Medulla oblongata (tissue), 1 donor: ENCODE data around the gene NFIB.

Source experiments
- DNase-seq: peaks from one replicate; pipeline ENCODE4 v3.0.0-alpha.2; 2015; ENCODE audit errors: extremely low spot score

Gene NFIB

GRCh38 chr9:14320271-14321181 is 6.6 kb upstream of the NFIB start:
- peak; percentile 82 for DNase-seq

- DNase-seq: no peak
Observed at GRCh38 chr9:14318934-14319580, 5.1 kb upstream of the NFIB start.

- DNase-seq: no peak
Observed at GRCh38 chr9:14318361-14318760, 4.4 kb upstream of the NFIB start.

- no peak for DNase-seq
Observed at GRCh38 chr9:14317667-14318320, 3.9 kb upstream of the NFIB start.

- DNase-seq: peak; percentile 73
Observed at GRCh38 chr9:14316602-14317300, 2.8 kb upstream of the NFIB start.

GRCh38 chr9:14315875-14316601 is 2.1 kb upstream of the NFIB start:
- DNase-seq: peak; percentile 63

GRCh38 chr9:14314929-14315874 is 1.3 kb upstream of the NFIB start:
- peak; percentile 89 for DNase-seq

GRCh38 chr9:14314424-14314928 is 535 bp upstream of the NFIB start:
- peak; percentile 67 for DNase-seq

GRCh38 chr9:14313378-14313940 is 482 bp downstream of the NFIB start:
- peak; percentile 47 for DNase-seq

GRCh38 chr9:14312719-14313377 is 1.1 kb downstream of the NFIB start:
- DNase-seq: peak; percentile 45

GRCh38 chr9:14311956-14312685 is 1.8 kb downstream of the NFIB start:
- DNase-seq: peak; percentile 31

- DNase-seq: no peak
Observed at GRCh38 chr9:14311171-14311949, 2.6 kb downstream of the NFIB start.

- DNase-seq: peak; percentile 22
Observed at GRCh38 chr9:14310311-14310710, 3.6 kb downstream of the NFIB start.

- peak; percentile 38 for DNase-seq
Observed at GRCh38 chr9:14309403-14309802, 4.5 kb downstream of the NFIB start.

- DNase-seq: peak; percentile 30
Observed at GRCh38 chr9:14308853-14309145, 5.1 kb downstream of the NFIB start.

- peak; percentile 72 for DNase-seq
Observed at GRCh38 chr9:14307989-14308852, 5.7 kb downstream of the NFIB start.
